NCI-H1092 treated with DMSO at 0.1 percent for 48 hours (cell line): Measurements from ENCODE around the gene GATA2.

ENCODE experiments used
- DNase-seq: peaks from one replicate; lab custom pipeline; 2025; lab: John Stamatoyannopoulos, UW

GATA2 gene

GRCh38 chr3:128455786-128456748 is 36.9 kb downstream of the GATA2 start:
- DNase-seq: no peak

DNA sequence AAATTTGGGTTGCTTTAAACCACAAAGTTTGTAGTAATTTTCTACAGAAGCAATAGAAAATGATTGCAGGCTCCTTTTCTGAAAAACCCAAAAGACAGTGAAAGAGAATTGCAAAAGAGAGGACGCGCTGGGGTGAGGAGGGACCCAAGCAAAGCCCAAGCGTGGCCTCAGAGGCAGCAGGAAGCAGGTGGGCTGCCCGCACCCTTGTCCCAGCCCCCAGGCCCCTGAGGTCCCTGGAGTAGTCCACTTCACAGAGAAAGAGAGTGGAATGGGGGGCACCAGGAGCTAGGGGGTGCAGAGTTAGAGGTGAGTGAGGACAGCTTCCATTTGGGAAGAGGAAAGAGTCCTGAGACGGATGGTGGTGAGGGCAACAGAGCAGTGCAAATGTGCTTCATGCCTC is 37.9 kb downstream of the GATA2 start:
- no peak for DNase-seq

DNA sequence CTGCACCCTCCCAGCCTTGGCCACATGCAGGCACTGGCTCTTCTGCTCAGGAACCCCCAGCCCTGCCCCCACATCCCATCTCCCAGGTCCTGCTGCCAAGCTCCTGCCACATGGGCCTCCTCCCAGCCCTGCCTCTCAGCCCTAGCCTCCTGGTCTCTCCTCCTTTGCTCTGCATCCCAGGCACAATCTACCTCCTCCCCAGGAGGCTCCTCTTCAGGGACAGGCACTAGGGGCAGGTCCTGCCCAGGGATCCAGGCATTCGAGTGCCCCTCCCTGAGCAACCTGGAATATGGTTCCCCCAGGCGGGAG is 38.7 kb downstream of the GATA2 start:
- no peak for DNase-seq

- no peak for DNase-seq
Observed at GRCh38 chr3:128453501-128454309, 39.3 kb downstream of the GATA2 start.

DNA sequence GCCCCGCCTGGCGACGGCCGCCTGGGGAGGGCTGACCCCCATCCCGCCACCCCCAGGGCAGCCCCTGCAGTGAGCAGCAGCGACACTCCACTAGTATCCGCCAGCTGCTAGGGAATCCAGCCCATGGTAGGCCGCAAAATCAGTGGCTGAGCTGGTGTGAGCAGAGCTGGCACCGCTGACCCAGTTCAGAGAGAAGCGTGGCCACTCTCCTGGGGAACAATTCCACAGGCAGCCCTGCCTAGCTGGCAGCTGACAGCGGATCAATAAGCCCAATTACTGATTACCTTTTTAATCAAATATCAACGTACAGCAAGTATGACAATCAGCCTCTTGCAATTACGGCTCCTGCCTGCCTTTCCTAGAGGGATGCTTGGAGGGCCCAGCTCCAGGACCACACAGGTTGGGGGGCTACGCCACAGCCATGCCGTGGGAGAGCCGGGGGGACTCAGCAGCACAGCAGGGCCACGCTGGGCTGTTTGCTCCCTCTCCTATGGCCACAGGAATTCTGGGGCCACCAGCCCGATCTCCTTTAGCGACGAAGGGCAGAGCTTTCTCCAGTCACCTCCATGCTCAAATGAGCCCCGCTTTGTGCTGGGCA is 40.2 kb downstream of the GATA2 start:
- no peak for DNase-seq

GRCh38 chr3:128452120-128452519 is 40.9 kb downstream of the GATA2 start:
- DNase-seq: no peak

DNA sequence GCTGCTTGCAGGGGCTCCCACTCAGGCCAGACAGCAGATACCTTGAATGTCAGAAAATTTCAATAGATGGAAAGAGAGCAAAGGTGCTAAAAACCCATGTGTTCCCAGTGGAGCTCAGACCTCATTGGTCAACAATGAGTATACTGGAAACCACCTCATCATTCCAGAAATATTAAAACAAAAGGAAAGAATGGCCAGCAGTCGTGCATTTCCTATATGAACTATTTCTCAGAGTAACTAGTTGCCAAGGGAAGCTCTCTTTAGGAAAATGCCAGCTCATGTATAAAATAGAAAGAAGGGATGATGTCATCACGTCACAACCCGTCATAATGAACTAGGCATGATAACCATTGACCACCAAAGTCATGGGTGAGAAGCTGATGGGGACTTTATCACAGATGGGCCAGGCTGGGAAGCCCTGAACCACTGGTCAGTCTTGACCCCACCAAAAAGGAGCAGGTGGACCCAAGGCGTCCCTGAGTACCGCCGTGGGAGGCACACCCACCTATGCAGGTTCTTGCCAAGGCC is 43.8 kb downstream of the GATA2 start:
- DNase-seq: no peak

DNA sequence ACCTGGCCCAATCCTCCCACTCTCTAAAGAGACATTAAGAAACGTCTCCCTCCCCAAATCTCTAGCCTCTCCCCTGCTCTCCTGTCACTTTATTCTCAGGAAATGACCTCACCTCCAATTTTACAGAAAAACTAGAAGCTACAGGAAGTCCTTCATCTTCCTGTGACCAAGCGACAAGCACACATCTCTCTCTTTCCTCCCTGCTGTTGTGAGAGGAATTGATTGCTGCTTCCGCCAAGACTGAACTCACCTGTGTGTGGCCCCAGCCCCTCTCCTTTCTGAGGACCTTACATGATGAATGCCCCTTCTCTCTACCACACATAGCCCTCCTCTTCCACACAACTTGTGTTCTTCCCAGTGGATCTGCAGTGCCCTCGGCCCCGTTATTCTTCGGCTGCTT is 44.5 kb downstream of the GATA2 start:
- no peak for DNase-seq

DNA sequence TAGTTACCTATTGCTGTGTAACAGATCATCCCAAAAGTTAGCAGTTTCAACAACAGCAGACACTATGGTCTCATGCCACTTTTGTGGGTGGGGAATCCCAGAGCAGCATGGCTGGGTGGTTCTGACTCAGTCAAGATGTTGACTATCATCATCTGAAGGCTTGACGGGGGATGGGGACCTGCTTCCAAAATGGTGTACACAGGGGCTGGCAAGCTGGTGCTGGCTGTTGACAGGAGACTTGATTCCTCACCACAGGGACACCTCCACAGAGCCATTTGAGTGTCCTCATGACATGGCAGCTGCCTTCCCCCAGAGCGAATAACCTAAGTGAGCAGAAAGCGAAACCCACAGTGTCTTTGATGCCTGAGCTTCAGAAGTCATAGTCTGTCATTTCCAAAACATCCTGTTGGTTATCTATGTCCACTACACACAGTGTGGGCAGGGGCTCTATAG is 45.4 kb downstream of the GATA2 start:
- DNase-seq: no peak

- DNase-seq: no peak
Observed at GRCh38 chr3:128446821-128447220, 46.2 kb downstream of the GATA2 start.

DNA sequence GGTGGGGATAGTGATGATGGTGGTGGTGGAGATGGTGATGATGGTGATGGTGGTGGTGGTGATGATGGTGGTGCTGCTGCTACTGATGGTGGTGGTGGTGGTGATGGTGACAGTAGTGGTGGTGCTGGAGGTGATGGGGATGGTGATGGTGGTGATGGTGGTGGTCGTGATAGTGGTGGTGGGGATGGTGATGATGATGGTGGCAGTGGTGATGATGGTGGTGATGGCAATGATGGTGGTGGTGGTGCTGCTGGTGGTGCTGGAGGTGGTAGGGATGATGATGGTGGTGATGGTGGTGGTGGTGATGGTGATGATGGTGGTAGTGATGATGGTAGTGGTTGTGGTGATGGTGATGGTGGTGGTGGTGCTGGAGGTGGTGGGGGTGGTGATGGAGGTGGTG is 47.6 kb downstream of the GATA2 start:
- DNase-seq: no peak

GRCh38 chr3:128443771-128444170 is 49.2 kb downstream of the GATA2 start:
- no peak for DNase-seq

DNA sequence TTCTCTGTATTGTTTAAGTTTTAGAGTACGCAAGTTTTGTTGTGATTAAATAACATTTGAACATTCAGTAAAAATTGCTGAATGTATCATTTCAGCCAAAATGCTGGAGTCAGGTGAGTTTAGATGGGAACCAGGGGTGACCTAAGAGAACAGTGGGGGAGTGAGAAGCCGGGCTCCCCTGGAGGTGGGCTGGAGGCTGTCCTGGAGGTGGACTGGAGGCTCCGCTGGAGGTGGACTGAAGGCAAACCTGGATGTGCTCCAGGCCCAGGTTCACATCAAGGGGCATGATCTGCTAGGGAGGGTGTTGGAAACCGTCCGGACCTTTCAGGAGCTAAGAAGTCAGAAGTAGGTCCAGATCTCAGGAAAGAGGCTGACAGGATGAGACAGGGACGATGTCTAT is 50.1 kb downstream of the GATA2 start:
- no peak for DNase-seq

DNA sequence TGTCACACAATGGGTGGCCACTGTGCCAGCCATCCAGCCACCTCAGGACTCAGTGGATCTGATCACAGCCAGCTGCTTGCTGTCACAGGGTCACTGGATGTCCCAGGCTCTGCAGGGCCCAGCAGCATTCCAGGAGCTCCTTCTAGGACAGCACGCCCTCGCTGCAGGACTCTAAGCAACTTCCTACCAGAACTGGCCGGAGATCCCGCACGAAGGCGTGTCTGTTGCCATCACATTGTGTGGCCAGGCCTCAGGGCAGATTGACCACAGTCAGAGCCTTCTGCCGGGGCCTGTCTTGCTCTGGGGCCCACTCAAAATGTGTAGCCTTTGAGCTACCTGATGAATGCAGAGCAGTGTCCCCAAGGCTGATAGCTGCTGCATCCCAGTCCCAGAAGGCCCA is 50.9 kb downstream of the GATA2 start:
- no peak for DNase-seq

DNA sequence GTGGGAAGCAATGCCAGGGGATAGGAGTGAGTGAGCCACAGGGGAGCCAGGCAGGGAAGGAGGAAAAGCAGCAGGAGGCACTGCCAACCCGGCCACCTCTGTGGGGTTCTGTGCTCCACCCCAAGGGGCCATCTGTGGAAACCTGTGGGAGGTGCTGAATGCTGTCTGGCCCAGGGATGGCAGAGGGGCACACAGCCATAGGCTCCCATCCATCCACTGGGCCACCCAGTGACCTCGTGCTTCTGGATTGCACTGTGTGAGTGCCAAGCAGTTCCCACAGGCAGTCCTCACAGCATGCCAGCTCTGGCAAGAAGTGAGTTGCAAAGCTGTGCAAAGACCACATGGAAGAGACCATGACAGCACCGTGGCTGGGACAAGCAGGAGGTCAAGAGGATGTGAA is 53.8 kb downstream of the GATA2 start:
- DNase-seq: no peak

- peak; percentile 4 for DNase-seq
Observed at GRCh38 chr3:128438488-128439072, 54.4 kb downstream of the GATA2 start.

DNA sequence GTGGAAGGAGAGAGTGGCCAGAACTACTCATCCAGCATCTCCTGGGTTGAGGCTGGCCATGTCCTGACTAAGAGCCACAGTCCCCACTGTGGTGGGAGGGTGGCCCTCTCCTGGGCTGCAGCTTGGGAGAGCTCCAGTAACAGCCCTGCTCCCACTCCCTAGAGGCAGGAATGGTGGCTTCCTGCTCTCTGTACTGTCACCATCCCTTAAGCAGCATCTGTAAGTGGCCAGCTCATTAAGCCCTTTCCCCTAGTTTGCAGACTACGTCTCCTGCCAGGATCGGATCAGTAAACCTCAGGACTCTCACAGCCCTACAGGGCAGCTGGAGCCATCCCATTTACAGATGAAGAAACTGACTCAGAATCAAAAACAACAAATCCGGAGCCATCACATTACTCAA is 56.8 kb downstream of the GATA2 start:
- DNase-seq: no peak

GRCh38 chr3:128435561-128435960 is 57.4 kb downstream of the GATA2 start:
- no peak for DNase-seq

DNA sequence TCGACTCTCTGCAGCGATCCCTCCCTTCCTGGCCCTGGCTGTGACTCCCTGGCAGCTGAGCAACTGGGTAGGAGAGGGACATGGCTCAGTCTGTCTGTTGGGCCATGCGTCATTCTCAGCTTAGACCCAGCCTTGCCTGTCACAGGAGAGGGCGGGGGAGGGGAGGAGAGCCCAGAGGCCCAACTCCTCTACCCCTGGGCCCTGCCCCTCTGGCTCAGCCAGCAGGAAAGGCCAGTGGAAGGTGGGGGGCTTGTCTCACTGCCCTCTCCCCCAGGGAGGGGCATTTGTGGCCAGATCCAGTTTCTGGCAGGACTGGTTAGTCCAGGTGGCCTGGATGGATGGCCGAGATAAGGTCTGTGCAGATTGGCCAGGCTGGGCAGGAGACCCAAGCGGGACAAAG is 57.9 kb downstream of the GATA2 start:
- DNase-seq: no peak

GRCh38 chr3:128434524-128434923 is 58.5 kb downstream of the GATA2 start:
- no peak for DNase-seq

GRCh38 chr3:128433837-128434165 is 59.2 kb downstream of the GATA2 start:
- no peak for DNase-seq
